BLaER1 treated with 17β-estradiol and CSF1 and Interleukin-3, amounts not matched to agents 10 nM and 100 nM (cell line): Measurements from ENCODE around the gene LIM2.
"Not testable (repeated sequence)": the region's sequence is repeated elsewhere in the genome, so short reads cannot be mapped to it uniquely, and the experiment has no call there.

ENCODE experiments used
- H3K27ac ChIP-seq, 11 experiments: shearing (Covaris generic); formaldehyde crosslinking; 2 replicates each; pipeline ENCODE4 v1.8.1; 2022
- H3K27me3 ChIP-seq, 11 experiments: shearing (Covaris generic); formaldehyde crosslinking; 2 replicates each; pipeline ENCODE4 v1.8.1; 2022
- H3K36me3 ChIP-seq, 11 experiments: shearing (Covaris generic); formaldehyde crosslinking; 2 replicates each; pipeline ENCODE4 v1.8.1; 2022
- H3K4me1 ChIP-seq, 10 experiments: shearing (Covaris generic); formaldehyde crosslinking; 2 replicates each; pipeline ENCODE4 v1.8.1; 2022
- H3K4me2 ChIP-seq, 11 experiments: shearing (Covaris generic); formaldehyde crosslinking; 2 replicates each; pipeline ENCODE4 v1.8.1; 2022
- H3K4me3 ChIP-seq, 10 experiments: shearing (Covaris generic); formaldehyde crosslinking; 2 replicates each; pipeline ENCODE4 v1.8.1; 2022
- H3K9ac ChIP-seq, 11 experiments: shearing (Covaris generic); formaldehyde crosslinking; 2 replicates each; pipeline ENCODE4 v1.8.1; 2022
- H3K9me3 ChIP-seq, 11 experiments: shearing (Covaris generic); formaldehyde crosslinking; replicated peaks in 1 of 11; 2 replicates each; pipeline ENCODE4 v1.8.1; 2022
- H4K20me1 ChIP-seq, 11 experiments: shearing (Covaris generic); formaldehyde crosslinking; 2 replicates each; pipeline ENCODE4 v1.8.1; 2022
- Cebpa-rat ChIP-seq, 11 experiments: shearing (Covaris generic); IDR thresholded peaks; 2 replicates each; pipeline ENCODE4 v1.8.1; 2022

LIM2 gene

GRCh38 chr19:51418707-51419106 lies 30.9 kb upstream of the LIM2 start:
- Histone ChIP-seq H3K9me3 (no peaks in the 10 kb centered on the region), H3K4me3 (no peak overlapping the region; a peak in 1 of 20 replicates), H3K4me2 (peak overlapping the region in 9 of 11 experiments; percentile 80 to 98 (median 91); a peak in 17 of 22 replicates)

GRCh38 chr19:51417810-51418157 lies 30.0 kb upstream of the LIM2 start:
- Histone ChIP-seq H3K27ac (peak overlapping the region; percentile 70 to 88 (median 82); a peak in 21 of 22 replicates), H3K27me3 (peaks cover 0 to 13% (median 6%) of the 10 kb centered on the region in 11 experiments; a peak in 11 of 22 replicates), H3K9me3 (no peaks in the 10 kb centered on the region), H3K36me3 (peaks cover 0 to 27% (median 13%) of the 10 kb centered on the region in 11 experiments; a peak in 10 of 22 replicates), H3K4me2 (peak overlapping the region; percentile 80 to 98 (median 91)), H3K9ac (peak overlapping the region; percentile 56 to 83 (median 77); a peak in 21 of 22 replicates), H3K4me1 (peaks cover 41 to 68% (median 62%) of the 10 kb centered on the region in 10 experiments), H4K20me1 (peaks cover 0 to 5% (median 0%) of the 10 kb centered on the region in 11 experiments; a peak in 1 of 22 replicates), H3K4me3 (peak overlapping the region in 7 of 10 experiments; percentile 52 to 67 (median 54); a peak in 7 of 20 replicates)
- TF ChIP-seq Cebpa-rat (IDR thresholded peaks at IDR 0.05), result no peak

More at GRCh38 chr19:51418707-51419106, 30.9 kb upstream of the LIM2 start:
- Histone ChIP-seq H3K27me3 (peaks cover 0 to 13% (median 6%) of the 10 kb centered on the region in 11 experiments; a peak in 11 of 22 replicates), H3K4me1 (peaks cover 41 to 68% (median 62%) of the 10 kb centered on the region in 10 experiments), H3K36me3 (peaks cover 0 to 18% (median 7%) of the 10 kb centered on the region in 11 experiments; a peak in 10 of 22 replicates), H4K20me1 (peaks cover 0 to 5% (median 0%) of the 10 kb centered on the region in 11 experiments; a peak in 1 of 22 replicates), H3K27ac (peak overlapping the region in 2 of 11 experiments; percentile 21 to 82; a peak in 2 of 22 replicates), H3K9ac (no peak overlapping the region)
- TF ChIP-seq Cebpa-rat (IDR thresholded peaks at IDR 0.05), result no peak

DNA sequence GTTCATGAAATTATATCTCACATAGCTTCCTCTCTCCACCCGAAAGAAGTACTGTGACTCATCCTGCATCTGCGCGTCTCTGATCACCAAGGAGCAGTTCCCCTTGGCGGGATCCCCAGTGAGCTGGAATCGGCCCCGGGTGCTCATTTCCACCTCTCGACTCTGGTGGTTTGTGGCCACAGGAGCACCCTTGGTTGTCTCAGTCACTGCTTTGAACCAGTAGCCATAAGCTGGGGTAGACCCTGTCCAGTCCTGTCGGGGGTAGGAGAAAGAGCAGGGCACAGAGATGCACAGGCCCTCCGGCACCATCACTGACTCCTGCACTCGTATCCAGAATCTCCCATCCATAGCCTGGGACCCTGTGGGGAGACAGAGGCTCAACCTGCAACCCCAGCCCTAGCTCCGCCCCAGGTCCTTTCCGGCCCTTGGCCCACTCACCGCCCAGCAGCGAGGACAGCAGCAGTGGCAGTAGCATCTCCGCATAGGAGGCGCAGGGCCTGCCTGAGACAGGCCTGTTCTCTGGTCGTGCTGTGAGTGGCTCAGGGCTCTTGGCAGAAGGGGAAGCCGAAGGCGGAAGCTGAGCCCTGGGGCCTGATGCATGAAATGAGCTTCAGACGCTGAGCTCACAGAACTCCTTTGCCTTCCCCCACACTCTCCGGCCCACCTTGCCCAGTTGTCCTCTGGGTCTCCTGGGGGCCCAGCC lies 29.5 kb upstream of the LIM2 start, which contains the start of gene SIGLEC10:
SIGLEC10 (minus strand) TSS at position 536 of the 703 bp plus-strand sequence; CDS start at position 475, 61 bp downstream.
- Histone ChIP-seq H4K20me1 (peaks cover 0 to 5% (median 0%) of the 10 kb centered on the region in 11 experiments; a peak in 1 of 22 replicates), H3K4me2 (peak within 1 kb of the TSS; percentile 80 to 98 (median 91)), H3K9me3 (no peaks in the 10 kb centered on the region), H3K4me3 (peak within 1 kb of the TSS in 9 of 10 experiments; percentile 28 to 67 (median 54); a peak in 19 of 20 replicates), H3K36me3 (peaks cover 0 to 31% (median 13%) of the 10 kb centered on the region in 11 experiments; a peak in 11 of 22 replicates), H3K27me3 (peaks cover 0 to 13% (median 6%) of the 10 kb centered on the region in 11 experiments; a peak in 11 of 22 replicates), H3K9ac (peak within 1 kb of the TSS; percentile 56 to 83 (median 77); a peak in 21 of 22 replicates), H3K4me1 (peaks cover 41 to 68% (median 62%) of the 10 kb centered on the region in 10 experiments), H3K27ac (peak within 1 kb of the TSS; percentile 70 to 88 (median 82); a peak in 21 of 22 replicates)
- no peak for TF ChIP-seq Cebpa-rat (IDR thresholded peaks at IDR 0.05)

DNA sequence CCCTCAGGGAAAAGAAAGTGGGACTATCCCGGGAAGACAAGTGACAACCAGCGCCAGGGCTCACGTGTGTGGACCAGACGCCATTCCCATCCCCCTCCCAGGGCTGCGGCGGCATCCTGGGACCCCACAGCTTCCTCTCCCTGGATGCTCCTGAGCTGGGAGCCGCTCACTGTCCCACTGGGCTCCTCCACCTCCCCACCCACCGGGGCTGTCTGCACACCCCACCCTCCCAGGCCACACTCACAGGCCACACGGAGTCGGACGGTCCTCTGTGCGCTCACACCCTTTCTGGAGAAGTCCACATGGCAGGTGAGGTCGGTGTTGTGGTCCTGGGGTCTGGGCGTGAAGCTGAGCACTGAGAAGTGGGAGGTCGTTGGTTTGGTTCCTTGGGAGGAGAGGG lies 28.6 kb upstream of the LIM2 start:
- Histone ChIP-seq H3K4me1 (peaks cover 37 to 64% (median 59%) of the 10 kb centered on the region in 10 experiments), H3K4me2 (peak overlapping the region; percentile 80 to 98 (median 91)), H3K4me3 (peak overlapping the region in 9 of 10 experiments; percentile 28 to 67 (median 54); a peak in 15 of 20 replicates), H3K9ac (peak overlapping the region; percentile 51 to 83 (median 77); a peak in 21 of 22 replicates), H3K36me3 (peaks cover 0 to 34% (median 14%) of the 10 kb centered on the region in 11 experiments; a peak in 11 of 22 replicates), H3K27ac (peak overlapping the region; percentile 70 to 88 (median 82); a peak in 21 of 22 replicates), H3K27me3 (peaks cover 0 to 11% (median 6%) of the 10 kb centered on the region in 11 experiments; a peak in 11 of 22 replicates)
- H4K20me1 ChIP-seq, H3K9me3 ChIP-seq: not testable (repeated sequence)

GRCh38 chr19:51415187-51415586 lies 27.4 kb upstream of the LIM2 start:
- Histone ChIP-seq H3K4me2 (no peak overlapping the region; a peak in 1 of 22 replicates), H3K4me3 (no peak overlapping the region), H3K27me3 (no peaks in the 10 kb centered on the region), H3K9ac (0 out of 22 replicates have a peak overlapping the region, but pooled peaks of 1 of the 11 experiments have one; percentile 13), H3K4me1 (peaks cover 28 to 51% (median 46%) of the 10 kb centered on the region in 10 experiments), H3K27ac (peak overlapping the region in 1 of 11 experiments; percentile 87; a peak in 1 of 22 replicates), H3K36me3 (peaks cover 0 to 41% (median 21%) of the 10 kb centered on the region in 11 experiments; a peak in 11 of 22 replicates), H4K20me1 (no peaks in the 10 kb centered on the region), H3K9me3 (no peaks in the 10 kb centered on the region)
- no peak for TF ChIP-seq Cebpa-rat (IDR thresholded peaks at IDR 0.05)

DNA sequence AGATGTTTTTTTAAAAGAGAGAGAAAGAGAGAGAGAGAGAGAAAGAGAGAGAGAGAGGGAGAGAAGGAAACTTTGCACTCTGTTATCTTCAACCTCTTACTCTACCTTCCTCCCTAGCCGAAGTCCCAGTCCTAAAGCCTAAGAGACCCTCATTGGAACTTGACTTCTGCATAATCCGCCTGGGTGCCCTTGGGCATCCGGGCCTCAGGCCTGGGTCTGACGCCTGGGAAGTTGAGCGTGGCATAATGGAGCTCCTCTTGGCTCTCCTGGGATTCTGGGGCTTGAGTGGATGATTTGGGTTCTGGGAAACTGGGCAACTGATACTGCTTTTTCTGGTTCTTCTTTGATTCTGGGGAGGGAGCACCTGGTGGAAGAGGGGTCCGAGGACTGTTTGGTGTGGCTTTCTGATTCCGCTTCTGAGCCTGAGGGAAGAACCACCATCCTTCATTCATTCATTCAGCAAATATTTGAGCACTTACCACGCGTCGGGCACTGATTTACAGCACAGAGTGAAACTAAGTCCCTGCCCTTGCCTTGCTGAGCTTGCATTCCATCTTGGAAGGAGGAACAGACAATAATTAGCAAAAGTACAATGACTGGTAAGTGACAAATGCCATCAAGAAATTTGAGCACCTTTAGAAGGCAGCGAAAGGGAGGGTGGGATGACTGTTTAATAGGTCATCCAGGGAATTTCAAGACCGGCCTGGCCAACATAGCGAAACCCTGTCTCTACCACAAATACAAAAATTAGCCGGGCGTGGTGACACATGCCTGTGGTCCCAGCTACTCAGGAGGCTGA lies 23.4 kb upstream of the LIM2 start:
- H3K9ac ChIP-seq, result no peak overlapping the region
- no peak overlapping the region for H3K27ac ChIP-seq
- TF ChIP-seq Cebpa-rat (IDR thresholded peaks at IDR 0.05), result no peak
- H3K4me3 ChIP-seq, result no peak overlapping the region
- H3K27me3 ChIP-seq, result no peaks in the 10 kb centered on the region
- H3K36me3 ChIP-seq, result peaks cover 0 to 41% (median 21%) of the 10 kb centered on the region in 11 experiments; a peak in 11 of 22 replicates
- H3K4me2 ChIP-seq, result no peak overlapping the region
- peaks cover 10 to 49% (median 31%) of the 10 kb centered on the region in 10 experiments for H3K4me1 ChIP-seq
- peaks cover 0 to 4% (median 0%) of the 10 kb centered on the region in 11 experiments; a peak in 2 of 22 replicates for H3K9me3 ChIP-seq
- no peaks in the 10 kb centered on the region for H4K20me1 ChIP-seq

DNA sequence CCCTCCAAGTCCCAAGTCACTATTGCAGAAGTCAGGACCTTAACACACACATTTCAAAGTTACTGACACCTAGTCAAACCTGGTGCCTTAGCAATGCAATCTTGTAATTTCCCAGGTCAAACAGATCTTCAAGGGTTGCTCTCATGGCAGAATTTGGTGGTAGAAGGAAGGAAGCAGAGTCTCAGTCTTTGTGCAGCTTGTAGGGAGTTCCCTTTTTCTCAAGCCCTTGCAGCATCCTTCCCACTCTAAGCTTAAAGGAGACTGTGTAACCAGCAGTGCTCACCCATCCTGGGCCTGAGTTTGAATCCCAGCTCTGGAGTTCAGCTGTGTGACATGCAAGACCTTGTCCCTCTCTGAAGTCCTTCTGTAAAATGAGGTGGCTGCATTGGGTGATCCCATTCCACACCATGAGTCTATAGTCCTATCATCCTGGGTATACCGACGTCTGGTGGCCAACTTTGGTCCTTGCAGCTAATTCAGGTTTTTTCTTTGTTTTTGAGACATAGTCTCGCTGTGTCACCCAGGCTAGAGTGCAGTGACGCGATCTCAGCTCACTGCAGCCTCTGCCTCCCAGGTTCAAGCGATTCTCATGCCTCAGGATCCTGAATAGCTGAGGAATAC lies 19.8 kb upstream of the LIM2 start:
- no peak for TF ChIP-seq Cebpa-rat (IDR thresholded peaks at IDR 0.05)
- H4K20me1 ChIP-seq, result no peaks in the 10 kb centered on the region
- H3K4me1 ChIP-seq, result peaks cover 7 to 45% (median 24%) of the 10 kb centered on the region in 10 experiments
- peaks cover 0 to 21% (median 6%) of the 10 kb centered on the region in 11 experiments; a peak in 10 of 22 replicates for H3K36me3 ChIP-seq
- H3K27me3 ChIP-seq, result no peaks in the 10 kb centered on the region
- H3K4me3 ChIP-seq, result no peak overlapping the region
- peak overlapping the region in 9 of 11 experiments; percentile 5 to 65 (median 54); a peak in 16 of 22 replicates for H3K27ac ChIP-seq
- peaks cover 11 to 27% (median 14%) of the 10 kb centered on the region in 11 experiments for H3K9me3 ChIP-seq
- peak overlapping the region in 9 of 11 experiments; percentile 4 to 85 (median 46); a peak in 16 of 22 replicates for H3K4me2 ChIP-seq
- peak overlapping the region in 4 of 11 experiments; percentile 1 to 36 (median 16); a peak in 4 of 22 replicates for H3K9ac ChIP-seq
